Activated naive CD8-positive, alpha-beta T cell treated with anti-CD3 and anti-CD28 coated beads, Interleukin-2, amount 10 ng/mL, durations not matched to agents 7 days and 5 days (primary cell): ENCODE data around the gene PEX19. TPM values are rescaled to one million over a fixed set of nuclear protein-coding genes. Genes with fewer than 3 reads are reported as not detected.

Experiments
- ATAC-seq: fragments of 150-1000 bp; cut with Tn5 transposase; one replicate; pipeline ENCODE4 v1.10.0; 2021; ENCODE audit warnings: low read depth, moderate library complexity
- POLR2A ChIA-PET: fragments of 350-600 bp; sonication (Branson Sonifier 250); formaldehyde crosslinking; loops from one replicate; lab custom pipeline; 2021; ENCODE audit warnings: antibody characterized with exemption; lab: Charles Lee
- DNase-seq: peaks from one replicate; pipeline ENCODE4 v3.0.0; 2021
- H3K27ac Mint-ChIP-seq: one replicate; pipeline ENCODE4 v1.8.0; 2022; ENCODE audit warnings: mild to moderate bottlenecking, mixed read lengths
- H3K27me3 Mint-ChIP-seq: one replicate; pipeline ENCODE4 v1.8.0; 2022; ENCODE audit warnings: mild to moderate bottlenecking, moderate library complexity, mixed read lengths
- H3K36me3 Mint-ChIP-seq: one replicate; pipeline ENCODE4 v1.8.0; 2021; ENCODE audit warnings: mild to moderate bottlenecking, mixed read lengths
- H3K4me1 Mint-ChIP-seq: one replicate; pipeline ENCODE4 v1.8.0; 2021; ENCODE audit warnings: mixed read lengths
- H3K4me3 Mint-ChIP-seq: one replicate; pipeline ENCODE4 v1.8.0; 2022; ENCODE audit warnings: mild to moderate bottlenecking, moderate library complexity, mixed read lengths
- H3K9me3 Mint-ChIP-seq: one replicate; pipeline ENCODE4 v1.8.0; 2021; ENCODE audit warnings: mixed read lengths
- total RNA-seq, 2 experiments: library from RNA; stranded (reverse); gene quantifications; one replicate each; pipeline ENCODE4 v1.2.3, GENCODE V29; 2021

Gene PEX19
- total RNA-seq: 10 to 100 TPM; 59.0 to 65.4 TPM

- ATAC-seq: peak; percentile 98
- DNase-seq: peak; percentile 94
- Mint-ChIP-seq H3K27ac (peak within 1 kb of the TSS; percentile 97), H3K36me3 (peaks cover 9% of the 10 kb centered on the region), H3K27me3 (no peaks in the 10 kb centered on the region), H3K4me1 (peaks cover 19% of the 10 kb centered on the region), H3K9me3 (no peaks in the 10 kb centered on the region), H3K4me3 (peak within 1 kb of the TSS; percentile 99)
- POLR2A ChIA-PET: interaction anchor here (0.9 to 2.2 kb wide), 6 partner anchors 23 to 188 kb away, joined by 3 to 49 read pairs (median 4); partner anchors contain the start of genes COPA, DCAF8 and NCSTN
These were observed at the start of gene PEX19 for GRCh38 chr1:160284782-160285344. Gene PEX19, minus strand, starts transcription at chr1:160285133. Its CDS starts 9 bp downstream, at chr1:160285124.

- Mint-ChIP-seq H3K4me3 (no peak overlapping the region), H3K27ac (no peak overlapping the region), H3K36me3 (peaks cover 16% of the 10 kb centered on the region), H3K4me1 (no peaks in the 10 kb centered on the region), H3K27me3 (no peaks in the 10 kb centered on the region), H3K9me3 (no peaks in the 10 kb centered on the region)
- ATAC-seq (no peak), DNase-seq (no peak)
- POLR2A ChIA-PET: interaction anchor here (0.5 to 0.7 kb wide), 2 partner anchors 83 to 612 kb away, joined by 3 to 4 read pairs; no protein-coding TSS in a partner anchor
These were observed 47.6 kb upstream of the PEX19 start for GRCh38 chr1:160332516-160332915.

GRCh38 chr1:160330119-160330518 is 45.2 kb upstream of the PEX19 start:
- ATAC-seq (no peak), DNase-seq (no peak)
- Mint-ChIP-seq H3K27ac (no peak overlapping the region), H3K36me3 (peaks cover 20% of the 10 kb centered on the region), H3K27me3 (no peaks in the 10 kb centered on the region), H3K4me1 (no peaks in the 10 kb centered on the region), H3K4me3 (no peak overlapping the region), H3K9me3 (no peaks in the 10 kb centered on the region)
- POLR2A ChIA-PET: no interaction called here

- Mint-ChIP-seq H3K4me3 (no peak overlapping the region), H3K4me1 (no peaks in the 10 kb centered on the region), H3K36me3 (peaks cover 24% of the 10 kb centered on the region), H3K9me3 (no peaks in the 10 kb centered on the region), H3K27ac (no peak overlapping the region), H3K27me3 (no peaks in the 10 kb centered on the region)
- DNase-seq (no peak), ATAC-seq (no peak)
- POLR2A ChIA-PET: interaction anchor here (1.2 kb wide), 1 partner anchor 8 kb away, joined by 3 read pairs; no protein-coding TSS in a partner anchor
These were observed 43.3 kb upstream of the PEX19 start for GRCh38 chr1:160328184-160328583.

GRCh38 chr1:160326418-160326817 is 41.5 kb upstream of the PEX19 start:
- Mint-ChIP-seq H3K36me3 (peaks cover 30% of the 10 kb centered on the region), H3K4me3 (no peak overlapping the region)

GRCh38 chr1:160325252-160325651 is 40.3 kb upstream of the PEX19 start:
- Mint-ChIP-seq H3K27ac (no peak overlapping the region), H3K4me3 (no peak overlapping the region)
- POLR2A ChIA-PET: no interaction called here

More at GRCh38 chr1:160326418-160326817, 41.5 kb upstream of the PEX19 start:
- POLR2A ChIA-PET: no interaction called here
- H3K9me3 Mint-ChIP-seq: no peaks in the 10 kb centered on the region
- DNase-seq: no peak
- H3K27ac Mint-ChIP-seq: no peak overlapping the region
- no peak for ATAC-seq
- H3K4me1 Mint-ChIP-seq: no peaks in the 10 kb centered on the region
- H3K27me3 Mint-ChIP-seq: no peaks in the 10 kb centered on the region

GRCh38 chr1:160322831-160323230 is 37.9 kb upstream of the PEX19 start:
- Mint-ChIP-seq H3K27ac (no peak overlapping the region), H3K4me3 (no peak overlapping the region), H3K9me3 (no peaks in the 10 kb centered on the region), H3K27me3 (no peaks in the 10 kb centered on the region), H3K36me3 (peaks cover 49% of the 10 kb centered on the region), H3K4me1 (no peaks in the 10 kb centered on the region)
- ATAC-seq (no peak), DNase-seq (no peak)
- POLR2A ChIA-PET: no interaction called here

More at GRCh38 chr1:160325252-160325651, 40.3 kb upstream of the PEX19 start:
- peaks cover 35% of the 10 kb centered on the region for H3K36me3 Mint-ChIP-seq
- no peaks in the 10 kb centered on the region for H3K27me3 Mint-ChIP-seq
- no peak for DNase-seq
- ATAC-seq: no peak
- H3K4me1 Mint-ChIP-seq: no peaks in the 10 kb centered on the region
- H3K9me3 Mint-ChIP-seq: no peaks in the 10 kb centered on the region

GRCh38 chr1:160315359-160315758 is 30.4 kb upstream of the PEX19 start:
- POLR2A ChIA-PET: no interaction called here

GRCh38 chr1:160309571-160309970 is 24.6 kb upstream of the PEX19 start:
- ATAC-seq (no peak), DNase-seq (no peak)
- Mint-ChIP-seq H3K27me3 (no peaks in the 10 kb centered on the region), H3K4me1 (no peaks in the 10 kb centered on the region), H3K27ac (no peak overlapping the region), H3K9me3 (no peaks in the 10 kb centered on the region), H3K36me3 (peaks cover 30% of the 10 kb centered on the region), H3K4me3 (no peak overlapping the region)
- POLR2A ChIA-PET: no interaction called here

More at GRCh38 chr1:160315359-160315758, 30.4 kb upstream of the PEX19 start:
- no peak for DNase-seq
- no peaks in the 10 kb centered on the region for H3K27me3 Mint-ChIP-seq
- H3K4me3 Mint-ChIP-seq: no peak overlapping the region
- H3K36me3 Mint-ChIP-seq: peaks cover 65% of the 10 kb centered on the region
- no peak for ATAC-seq
- peaks cover 7% of the 10 kb centered on the region for H3K9me3 Mint-ChIP-seq
- H3K4me1 Mint-ChIP-seq: peaks cover 8% of the 10 kb centered on the region
- no peak overlapping the region for H3K27ac Mint-ChIP-seq

GRCh38 chr1:160309185-160309557 is 24.2 kb upstream of the PEX19 start:
- no peaks in the 10 kb centered on the region for H3K9me3 Mint-ChIP-seq
- H3K27me3 Mint-ChIP-seq: no peaks in the 10 kb centered on the region
- DNase-seq (no peak), ATAC-seq (no peak)
- H3K4me3 Mint-ChIP-seq: no peak overlapping the region
- POLR2A ChIA-PET: no interaction called here
- H3K36me3 Mint-ChIP-seq: peaks cover 28% of the 10 kb centered on the region
- no peak overlapping the region for H3K27ac Mint-ChIP-seq
- H3K4me1 Mint-ChIP-seq: no peaks in the 10 kb centered on the region

GRCh38 chr1:160308451-160309184 is 23.7 kb upstream of the PEX19 start:
- peaks cover 27% of the 10 kb centered on the region for H3K36me3 Mint-ChIP-seq
- H3K27me3 Mint-ChIP-seq: no peaks in the 10 kb centered on the region
- no peak for ATAC-seq
- no peak overlapping the region for H3K27ac Mint-ChIP-seq
- DNase-seq: no peak
- H3K4me3 Mint-ChIP-seq: no peak overlapping the region
- no peaks in the 10 kb centered on the region for H3K9me3 Mint-ChIP-seq
- POLR2A ChIA-PET: no interaction called here
- H3K4me1 Mint-ChIP-seq: no peaks in the 10 kb centered on the region

- peaks cover 26% of the 10 kb centered on the region for H3K36me3 Mint-ChIP-seq
- ATAC-seq: no peak
- POLR2A ChIA-PET: no interaction called here
- no peak for DNase-seq
- H3K9me3 Mint-ChIP-seq: no peaks in the 10 kb centered on the region
- no peak overlapping the region for H3K4me3 Mint-ChIP-seq
- no peaks in the 10 kb centered on the region for H3K27me3 Mint-ChIP-seq
- no peak overlapping the region for H3K27ac Mint-ChIP-seq
- H3K4me1 Mint-ChIP-seq: no peaks in the 10 kb centered on the region
These were observed 22.3 kb upstream of the PEX19 start for GRCh38 chr1:160307118-160307791.

- Mint-ChIP-seq H3K4me3 (no peak overlapping the region), H3K27ac (no peak overlapping the region), H3K9me3 (no peaks in the 10 kb centered on the region), H3K36me3 (peaks cover 22% of the 10 kb centered on the region), H3K27me3 (no peaks in the 10 kb centered on the region), H3K4me1 (no peaks in the 10 kb centered on the region)
- POLR2A ChIA-PET: no interaction called here
- DNase-seq (no peak), ATAC-seq (no peak)
These were observed 15.2 kb upstream of the PEX19 start for GRCh38 chr1:160300173-160300572.
